ENCODE results near the gene SIRPD. TPM values are rescaled to one million over a fixed set of nuclear protein-coding genes. Genes with fewer than 3 reads are reported as not detected.
"Not testable (repeated sequence)": the region's sequence is repeated elsewhere in the genome, so short reads cannot be mapped to it uniquely, and the experiment has no call there.

The SIRPD gene
- total RNA-seq (2014; rRNA removed; shearing (Covaris generic); ENCODE audit: low replicate concordance) = not detected in 2 replicates

DNA sequence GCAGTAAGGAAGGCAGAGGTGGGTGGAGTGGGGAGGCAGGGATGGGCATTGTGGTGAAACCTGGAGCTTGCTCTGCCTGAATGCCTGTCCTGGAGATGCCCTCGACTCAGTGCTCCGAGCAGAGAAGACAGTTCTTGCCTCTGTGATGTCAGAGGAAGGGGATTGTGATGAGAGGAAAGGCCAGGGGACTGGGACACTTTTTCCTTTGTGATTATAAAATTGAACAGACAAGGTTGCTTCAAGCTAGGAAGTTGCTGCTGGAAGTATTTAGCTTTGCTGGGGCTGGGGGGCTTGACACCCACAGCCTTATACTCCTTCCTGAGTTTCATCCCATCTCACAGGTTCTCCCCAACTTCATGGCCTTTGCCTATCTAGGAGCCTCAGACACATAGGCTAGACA, at the start of gene SIRPD:
TSS of gene SIRPD (minus strand) at position 101 of the 400 bp plus-strand sequence. CDS start at position 49, 52 bp downstream.
- Histone ChIP-seq H3K4me3 (ENCODE audit: low read length) (no peak within 1 kb of the TSS), H3K79me2 (ENCODE audit: low read length) (no peaks in the 10 kb centered on the region), H2AFZ (ENCODE audit: low read length) (no peak within 1 kb of the TSS), H3K4me1 (ENCODE audit: low read length) (no peaks in the 10 kb centered on the region), H3K27me3 (ENCODE audit: low read length) (no peaks in the 10 kb centered on the region), H3K36me3 (ENCODE audit: insufficient read depth, low read length) (no peaks in the 10 kb centered on the region), H3K9ac (ENCODE audit: low read length) (no peak within 1 kb of the TSS), H3K27ac (ENCODE audit: low read length) (no peak within 1 kb of the TSS), H3K9me2 (replicated peaks; ENCODE audit: insufficient read depth, low read length) (no peaks in the 10 kb centered on the region), H3K9me3 (ENCODE audit: low read length) (no peaks in the 10 kb centered on the region; the same call in 1 of the 2 replicates), H3K4me2 (ENCODE audit: low read depth, low read length, poor library complexity, severe bottlenecking) (no peak within 1 kb of the TSS), H4K20me1 (ENCODE audit: insufficient read depth, low read depth, low read length) (no peaks in the 10 kb centered on the region)
- DNase-seq = no peak

DNA sequence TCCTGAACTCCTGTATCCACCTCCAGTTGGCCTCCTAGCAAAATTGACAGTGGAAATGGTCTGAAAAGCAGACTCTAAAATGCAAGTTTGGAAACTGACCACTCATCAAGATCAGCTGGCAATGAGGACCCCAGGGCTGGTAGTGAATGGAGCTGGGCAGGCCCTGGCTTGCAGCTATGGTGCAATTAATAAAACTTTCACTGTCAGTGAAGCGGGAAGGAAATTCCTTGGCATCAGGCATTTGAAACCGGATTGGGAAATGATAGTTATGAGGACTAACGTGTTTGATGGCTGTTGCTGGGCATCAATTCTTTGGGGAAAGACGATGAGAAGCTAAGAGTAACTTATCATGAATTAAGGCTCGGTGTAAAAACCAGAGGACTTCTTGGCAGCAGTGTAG, 43.2 kb upstream of the SIRPD start:
- Histone ChIP-seq H3K4me3 (ENCODE audit: low read length) (no peak overlapping the region), H3K9me2 (replicated peaks; ENCODE audit: insufficient read depth, low read length) (no peaks in the 10 kb centered on the region), H3K36me3 (ENCODE audit: insufficient read depth, low read length) (no peaks in the 10 kb centered on the region), H3K4me2 (ENCODE audit: low read depth, low read length, poor library complexity, severe bottlenecking) (no peak overlapping the region), H3K9ac (ENCODE audit: low read length) (no peak overlapping the region), H3K79me2 (ENCODE audit: low read length) (no peaks in the 10 kb centered on the region), H3K9me3 (ENCODE audit: low read length) (no peaks in the 10 kb centered on the region), H3K4me1 (ENCODE audit: low read length) (no peaks in the 10 kb centered on the region), H3K27ac (ENCODE audit: low read length) (no peak overlapping the region), H4K20me1 (ENCODE audit: insufficient read depth, low read depth, low read length) (no peaks in the 10 kb centered on the region), H3K27me3 (ENCODE audit: low read length) (no peaks in the 10 kb centered on the region), H2AFZ (ENCODE audit: low read length) (no peak overlapping the region)
- no peak for DNase-seq

DNA sequence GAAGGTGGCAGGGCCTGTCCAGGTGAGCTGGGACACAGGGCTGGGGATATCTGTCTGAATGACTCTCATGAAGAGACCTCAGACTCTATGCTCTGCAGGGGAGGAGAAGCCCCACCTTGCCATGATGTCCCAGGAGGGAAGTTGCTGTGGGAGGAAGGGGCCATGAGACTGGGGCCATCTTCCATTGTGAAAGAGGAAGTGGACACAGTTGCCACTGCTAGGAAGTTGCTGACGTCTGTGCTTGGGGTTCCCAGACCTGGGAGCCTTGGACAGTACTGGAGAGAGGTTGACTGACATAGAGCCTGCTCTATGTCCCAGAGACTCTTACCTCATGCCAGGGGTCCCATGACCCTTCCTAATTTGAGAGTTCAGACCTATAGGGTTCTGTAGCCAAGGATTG, 37.8 kb upstream of the SIRPD start:
- no peaks in the 10 kb centered on the region for H3K9me3 ChIP-seq (ENCODE audit: low read length)
- no peak overlapping the region for H3K4me2 ChIP-seq (ENCODE audit: low read depth, low read length, poor library complexity, severe bottlenecking)
- no peaks in the 10 kb centered on the region for H3K4me1 ChIP-seq (ENCODE audit: low read length)
- no peaks in the 10 kb centered on the region for H3K9me2 ChIP-seq (replicated peaks; ENCODE audit: insufficient read depth, low read length)
- no peaks in the 10 kb centered on the region for H4K20me1 ChIP-seq (ENCODE audit: insufficient read depth, low read depth, low read length)
- H3K27ac ChIP-seq (ENCODE audit: low read length) = no peak overlapping the region
- no peak for DNase-seq
- H3K27me3 ChIP-seq (ENCODE audit: low read length) = no peaks in the 10 kb centered on the region
- no peaks in the 10 kb centered on the region for H3K79me2 ChIP-seq (ENCODE audit: low read length)
- H3K4me3 ChIP-seq (ENCODE audit: low read length) = no peak overlapping the region
- H3K36me3 ChIP-seq (ENCODE audit: insufficient read depth, low read length) = no peaks in the 10 kb centered on the region
- no peak overlapping the region for H2AFZ ChIP-seq (ENCODE audit: low read length)
- H3K9ac ChIP-seq (ENCODE audit: low read length) = no peak overlapping the region

DNA sequence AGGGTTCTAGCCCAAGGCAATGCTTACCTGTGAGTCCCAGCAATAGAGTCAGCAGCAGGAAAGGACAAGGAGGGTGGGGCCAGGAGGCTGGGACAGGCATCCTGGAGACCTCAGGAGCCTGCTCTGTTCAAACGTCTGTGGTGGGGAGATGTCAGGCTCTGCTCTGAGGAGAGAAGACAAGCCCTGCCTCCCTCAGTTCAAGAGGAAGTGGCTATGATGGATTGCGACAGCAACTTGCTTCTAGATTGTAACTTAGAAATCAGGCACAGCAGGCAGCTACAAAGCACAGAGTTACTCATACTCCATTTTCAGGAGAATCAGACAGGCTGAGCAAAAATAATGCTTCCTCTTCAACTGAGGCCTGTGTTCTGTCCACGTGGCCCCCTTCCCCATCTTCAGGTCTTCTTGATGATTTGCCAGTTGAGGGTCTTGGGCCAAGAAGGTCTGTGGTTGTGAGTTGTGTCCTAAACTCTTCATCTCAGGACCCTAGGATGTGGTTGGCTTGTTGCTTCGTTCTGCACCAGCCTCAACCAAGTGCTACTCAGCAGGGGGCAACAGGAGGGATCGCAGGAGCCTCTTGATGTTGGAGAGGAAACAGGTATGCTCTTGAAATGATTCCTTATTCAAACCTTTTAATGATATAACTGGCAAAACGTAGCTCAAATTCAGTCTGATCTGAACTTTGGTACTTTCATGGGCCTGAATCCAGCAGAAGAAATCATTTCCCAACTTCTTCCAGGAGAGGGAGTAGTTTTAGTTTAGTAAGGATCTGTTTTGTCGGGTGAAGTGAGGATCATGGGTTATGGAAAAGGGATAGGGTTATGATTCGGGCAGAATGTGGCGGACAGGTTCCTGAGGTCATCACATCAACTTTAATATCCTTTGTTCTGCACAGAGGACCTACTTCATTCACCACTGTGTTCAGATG, 31.3 kb upstream of the SIRPD start:
- no peak overlapping the region for H3K9ac ChIP-seq (ENCODE audit: low read length)
- no peak overlapping the region for H3K4me2 ChIP-seq (ENCODE audit: low read depth, low read length, poor library complexity, severe bottlenecking)
- DNase-seq = no peak
- no peaks in the 10 kb centered on the region for H3K9me2 ChIP-seq (replicated peaks; ENCODE audit: insufficient read depth, low read length)
- no peak overlapping the region for H3K4me3 ChIP-seq (ENCODE audit: low read length)
- H3K9me3 ChIP-seq (ENCODE audit: low read length) = no peaks in the 10 kb centered on the region
- no peaks in the 10 kb centered on the region for H3K36me3 ChIP-seq (ENCODE audit: insufficient read depth, low read length)
- no peaks in the 10 kb centered on the region for H4K20me1 ChIP-seq (ENCODE audit: insufficient read depth, low read depth, low read length)
- no peaks in the 10 kb centered on the region for H3K27me3 ChIP-seq (ENCODE audit: low read length)
- no peaks in the 10 kb centered on the region for H3K79me2 ChIP-seq (ENCODE audit: low read length)
- no peaks in the 10 kb centered on the region for H3K4me1 ChIP-seq (ENCODE audit: low read length)
- no peak overlapping the region for H2AFZ ChIP-seq (ENCODE audit: low read length)
- H3K27ac ChIP-seq (ENCODE audit: low read length) = no peak overlapping the region

DNA sequence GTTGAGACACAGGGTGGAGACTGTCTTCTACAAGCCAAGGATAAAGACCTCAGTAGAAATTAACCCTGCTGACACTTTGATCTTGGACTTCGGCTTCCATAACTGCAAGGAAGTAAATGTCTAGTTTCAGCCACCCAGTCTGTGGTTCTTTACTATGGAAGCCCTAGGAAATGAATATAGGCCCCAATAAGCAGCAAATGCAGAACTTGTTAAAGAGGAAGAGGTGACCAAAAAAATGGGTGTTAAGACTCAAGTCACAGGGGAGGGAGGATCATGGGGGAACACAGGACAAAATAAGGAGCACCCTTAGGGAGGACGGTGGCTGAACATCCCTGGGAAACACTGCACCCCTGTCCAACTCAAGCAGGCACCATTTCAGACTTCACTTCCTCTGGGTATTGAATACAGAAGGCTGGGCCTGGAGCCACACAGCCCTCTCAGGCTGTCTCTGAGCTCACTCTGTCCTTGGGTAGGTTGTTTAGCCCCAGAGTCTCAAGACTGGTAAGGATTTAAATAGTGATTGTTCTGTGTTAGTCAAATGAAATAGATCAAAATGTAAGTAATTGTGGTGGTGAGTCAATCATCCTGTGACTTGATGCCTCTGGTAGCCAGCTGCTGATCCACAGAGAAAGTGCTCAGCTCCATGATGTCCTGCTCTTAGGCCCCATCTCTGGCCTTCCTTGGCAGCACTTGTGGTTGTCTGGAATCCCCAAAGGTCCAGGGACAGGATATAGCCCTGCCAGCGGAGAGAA, 30.5 kb upstream of the SIRPD start:
- H3K9me2 ChIP-seq (replicated peaks; ENCODE audit: insufficient read depth, low read length) = no peaks in the 10 kb centered on the region
- no peak overlapping the region for H3K9ac ChIP-seq (ENCODE audit: low read length)
- no peak for DNase-seq
- H3K79me2 ChIP-seq (ENCODE audit: low read length) = no peaks in the 10 kb centered on the region
- H3K27me3 ChIP-seq (ENCODE audit: low read length) = no peaks in the 10 kb centered on the region
- no peaks in the 10 kb centered on the region for H4K20me1 ChIP-seq (ENCODE audit: insufficient read depth, low read depth, low read length)
- H3K4me3 ChIP-seq (ENCODE audit: low read length) = no peak overlapping the region
- no peaks in the 10 kb centered on the region for H3K36me3 ChIP-seq (ENCODE audit: insufficient read depth, low read length)
- H3K4me2 ChIP-seq (ENCODE audit: low read depth, low read length, poor library complexity, severe bottlenecking) = no peak overlapping the region
- no peaks in the 10 kb centered on the region for H3K4me1 ChIP-seq (ENCODE audit: low read length)
- no peak overlapping the region for H3K27ac ChIP-seq (ENCODE audit: low read length)
- H3K9me3 ChIP-seq (ENCODE audit: low read length) = no peaks in the 10 kb centered on the region
- no peak overlapping the region for H2AFZ ChIP-seq (ENCODE audit: low read length)

DNA sequence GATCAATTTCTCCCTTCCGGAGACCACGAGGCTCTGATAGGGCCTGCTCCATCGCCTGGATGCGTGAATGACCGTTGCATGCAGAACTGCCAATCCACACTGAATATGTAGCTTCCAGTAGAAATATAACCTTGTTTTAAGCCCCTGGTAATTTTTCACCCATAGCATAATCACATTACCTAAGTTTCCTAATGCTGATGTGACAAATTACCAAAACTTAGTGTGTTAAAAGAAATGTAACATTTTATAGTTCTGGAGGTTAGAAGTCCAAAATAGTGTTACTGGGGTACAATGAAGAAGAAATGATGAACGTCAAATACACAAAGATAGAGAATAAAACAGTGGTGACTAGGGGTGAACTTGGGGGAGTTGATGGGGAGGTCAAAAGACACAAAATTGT, 22.0 kb upstream of the SIRPD start:
- Histone ChIP-seq H3K27ac (ENCODE audit: low read length) (no peak overlapping the region), H3K36me3 (ENCODE audit: insufficient read depth, low read length) (no peaks in the 10 kb centered on the region), H3K9me2 (replicated peaks; ENCODE audit: insufficient read depth, low read length) (no peaks in the 10 kb centered on the region), H3K79me2 (ENCODE audit: low read length) (no peaks in the 10 kb centered on the region), H3K4me2 (ENCODE audit: low read depth, low read length, poor library complexity, severe bottlenecking) (no peak overlapping the region), H3K4me3 (ENCODE audit: low read length) (no peak overlapping the region), H3K9me3 (ENCODE audit: low read length) (no peaks in the 10 kb centered on the region), H3K4me1 (ENCODE audit: low read length) (no peaks in the 10 kb centered on the region), H3K9ac (ENCODE audit: low read length) (no peak overlapping the region), H2AFZ (ENCODE audit: low read length) (no peak overlapping the region), H4K20me1 (ENCODE audit: insufficient read depth, low read depth, low read length) (no peaks in the 10 kb centered on the region), H3K27me3 (ENCODE audit: low read length) (no peaks in the 10 kb centered on the region)
- no peak for DNase-seq

DNA sequence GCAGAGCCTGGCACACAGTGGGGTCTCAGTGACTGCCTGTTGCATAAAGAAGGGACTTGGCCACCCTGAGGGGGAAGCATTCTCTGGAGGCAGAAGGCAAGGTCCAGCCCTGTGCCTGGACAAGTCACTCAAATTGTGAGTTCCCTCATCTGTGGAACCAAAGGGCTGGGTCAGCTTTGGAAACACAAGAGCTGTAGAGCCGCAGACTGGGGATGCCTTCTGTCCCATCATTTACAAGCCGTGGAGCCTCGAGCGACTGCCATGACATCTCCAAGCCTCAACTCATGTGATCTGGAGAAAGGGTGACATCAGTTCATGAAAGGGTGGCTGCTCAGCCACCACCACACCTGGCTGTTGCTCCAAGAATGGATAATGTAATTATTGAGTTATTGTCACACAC, 20.4 kb upstream of the SIRPD start:
- Histone ChIP-seq H3K4me2 (ENCODE audit: low read depth, low read length, poor library complexity, severe bottlenecking) (no peak overlapping the region), H3K4me1 (ENCODE audit: low read length) (no peaks in the 10 kb centered on the region), H3K9ac (ENCODE audit: low read length) (no peak overlapping the region), H3K9me3 (ENCODE audit: low read length) (no peaks in the 10 kb centered on the region), H3K79me2 (ENCODE audit: low read length) (no peaks in the 10 kb centered on the region), H2AFZ (ENCODE audit: low read length) (no peak overlapping the region), H3K36me3 (ENCODE audit: insufficient read depth, low read length) (no peaks in the 10 kb centered on the region), H3K27me3 (ENCODE audit: low read length) (no peaks in the 10 kb centered on the region), H4K20me1 (ENCODE audit: insufficient read depth, low read depth, low read length) (no peaks in the 10 kb centered on the region), H3K27ac (ENCODE audit: low read length) (no peak overlapping the region), H3K4me3 (ENCODE audit: low read length) (no peak overlapping the region), H3K9me2 (replicated peaks; ENCODE audit: insufficient read depth, low read length) (no peaks in the 10 kb centered on the region)
- no peak for DNase-seq

DNA sequence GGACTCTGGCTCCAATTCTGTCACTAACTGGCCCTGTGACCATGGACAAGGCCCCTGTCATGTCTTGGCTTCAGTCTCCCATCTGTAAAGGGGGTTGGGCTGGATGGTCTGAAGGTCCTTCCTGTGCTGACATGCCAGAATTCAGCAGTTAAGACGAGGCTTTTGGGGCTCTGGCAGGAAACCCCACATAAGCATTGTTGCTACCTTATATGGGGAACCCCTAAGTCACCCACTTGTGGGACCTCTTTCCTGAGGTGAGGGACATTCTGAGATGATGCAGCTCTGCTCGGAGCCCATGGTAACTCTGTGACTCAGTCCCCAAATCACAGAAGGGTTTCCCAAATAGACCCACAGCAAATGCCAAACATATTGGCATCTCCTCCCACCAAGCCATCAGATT, 19.8 kb upstream of the SIRPD start:
- not testable (repeated sequence) for H3K79me2 ChIP-seq (ENCODE audit: low read length); H3K4me3 ChIP-seq (ENCODE audit: low read length); H4K20me1 ChIP-seq (ENCODE audit: insufficient read depth, low read depth, low read length); H3K4me2 ChIP-seq (ENCODE audit: low read depth, low read length, poor library complexity, severe bottlenecking); H3K4me1 ChIP-seq (ENCODE audit: low read length); H3K27ac ChIP-seq (ENCODE audit: low read length); H3K27me3 ChIP-seq (ENCODE audit: low read length); H3K36me3 ChIP-seq (ENCODE audit: insufficient read depth, low read length); H3K9me2 ChIP-seq (replicated peaks; ENCODE audit: insufficient read depth, low read length); DNase-seq; H3K9ac ChIP-seq (ENCODE audit: low read length); H3K9me3 ChIP-seq (ENCODE audit: low read length); H2AFZ ChIP-seq (ENCODE audit: low read length)

All from Karpas-422 (cell line).